GM11168 (cell line): ENCODE measurements around the gene PRKCSH.
"Not testable (repeated sequence)": the region's sequence is repeated elsewhere in the genome, so short reads cannot be mapped to it uniquely, and the experiment has no call there.

Source experiments
- in situ Hi-C: fragments of 300-500 bp; cut with MboI; formaldehyde crosslinking; loops from one replicate; pipeline ENCODE4 v1.12.0; 2022; ENCODE audit warnings: low sequenced_read_pairs; ENCODE audit not compliant: unreplicated experiment

The PRKCSH gene, protein sequence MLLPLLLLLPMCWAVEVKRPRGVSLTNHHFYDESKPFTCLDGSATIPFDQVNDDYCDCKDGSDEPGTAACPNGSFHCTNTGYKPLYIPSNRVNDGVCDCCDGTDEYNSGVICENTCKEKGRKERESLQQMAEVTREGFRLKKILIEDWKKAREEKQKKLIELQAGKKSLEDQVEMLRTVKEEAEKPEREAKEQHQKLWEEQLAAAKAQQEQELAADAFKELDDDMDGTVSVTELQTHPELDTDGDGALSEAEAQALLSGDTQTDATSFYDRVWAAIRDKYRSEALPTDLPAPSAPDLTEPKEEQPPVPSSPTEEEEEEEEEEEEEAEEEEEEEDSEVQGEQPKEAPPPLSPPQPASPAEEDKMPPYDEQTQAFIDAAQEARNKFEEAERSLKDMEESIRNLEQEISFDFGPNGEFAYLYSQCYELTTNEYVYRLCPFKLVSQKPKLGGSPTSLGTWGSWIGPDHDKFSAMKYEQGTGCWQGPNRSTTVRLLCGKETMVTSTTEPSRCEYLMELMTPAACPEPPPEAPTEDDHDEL

DNA sequence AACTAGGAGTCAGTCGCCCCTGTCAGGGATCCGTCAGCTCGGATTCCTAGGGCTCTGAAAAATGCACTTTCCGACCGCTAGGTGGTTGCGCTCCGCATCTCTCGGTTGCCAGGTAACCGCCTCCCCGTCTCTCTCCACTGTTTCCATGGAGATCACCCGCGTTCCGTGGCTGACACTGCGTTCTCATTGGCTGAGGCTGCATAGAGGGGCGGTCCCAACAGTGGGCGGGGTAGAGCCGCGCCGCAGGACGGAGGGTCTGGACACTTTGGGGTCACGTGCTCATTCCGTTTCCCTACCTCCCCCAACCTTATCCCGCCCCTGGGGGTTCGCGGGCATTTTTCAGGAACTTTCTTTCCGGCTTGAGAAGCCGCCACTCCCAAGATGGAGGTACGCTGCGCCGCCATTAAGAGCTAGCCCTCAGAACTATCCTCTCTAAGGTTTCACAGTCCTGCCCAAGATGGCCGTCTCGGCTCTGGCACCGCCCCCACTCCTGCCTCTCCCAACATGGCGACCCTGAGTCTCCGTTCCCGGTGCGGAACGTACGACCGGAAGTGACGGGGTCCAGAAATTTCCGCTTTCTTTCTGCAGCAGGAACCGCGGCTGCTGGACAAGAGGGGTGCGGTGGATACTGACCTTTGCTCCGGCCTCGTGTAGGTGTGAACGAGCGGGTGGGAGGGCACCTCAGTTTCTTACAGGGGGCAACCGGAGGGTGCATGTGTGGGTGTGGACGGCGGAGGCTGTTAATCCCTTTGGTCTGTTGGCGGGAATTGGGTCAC lies at the start of gene PRKCSH, which contains the start of gene ODAD3:
TSS of gene PRKCSH (plus strand) at position 579 of the 776 bp plus-strand sequence. CDS start 483 bp downstream, outside the sequence.
TSS of gene ODAD3 (minus strand) at position 65 of the 776 bp plus-strand sequence. CDS start 105 bp downstream, outside the sequence.
- in situ Hi-C loops = no loop called here

DNA sequence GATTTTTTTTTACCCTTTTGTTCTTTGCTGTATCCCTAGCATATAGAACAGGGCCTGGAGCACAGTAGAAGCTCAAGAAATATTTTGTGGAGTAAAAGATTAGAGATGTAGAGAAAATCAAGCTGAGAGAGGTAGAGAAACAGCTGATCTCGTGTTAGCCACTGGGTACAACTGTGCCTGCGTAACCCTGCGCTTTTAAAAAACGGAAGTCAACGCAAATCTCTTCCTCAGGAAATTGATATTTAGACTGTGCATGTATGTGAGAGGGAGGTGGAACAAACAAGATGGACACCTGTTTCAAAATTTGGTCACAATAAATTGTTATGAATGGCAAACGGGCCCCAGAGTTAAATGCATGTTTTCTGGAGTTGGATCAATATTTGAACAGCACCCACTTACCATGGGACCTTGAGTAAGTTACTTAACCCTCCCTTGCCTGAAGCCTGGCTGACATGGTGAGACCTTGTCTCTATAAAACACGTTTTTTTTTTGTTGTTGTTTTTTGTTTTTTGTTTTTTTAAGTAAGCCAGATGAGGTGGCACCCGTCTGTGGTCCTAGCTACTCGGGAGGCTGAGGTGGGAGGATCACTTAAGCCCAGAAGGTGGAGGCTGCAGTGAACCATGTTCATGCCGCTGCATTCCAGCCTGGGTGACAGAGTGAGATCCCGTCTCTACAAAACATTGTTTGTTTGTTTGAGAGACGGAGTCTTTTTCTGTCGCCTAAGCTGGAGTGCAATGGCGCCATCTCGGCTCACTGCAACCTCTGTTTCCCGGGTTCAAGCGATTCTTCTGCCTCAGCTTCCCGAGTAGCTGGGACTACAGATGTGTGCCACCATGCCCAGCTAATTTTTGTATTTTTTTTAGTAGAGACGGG lies 48.0 kb upstream of the PRKCSH start:
- in situ Hi-C loops = no loop called here

DNA sequence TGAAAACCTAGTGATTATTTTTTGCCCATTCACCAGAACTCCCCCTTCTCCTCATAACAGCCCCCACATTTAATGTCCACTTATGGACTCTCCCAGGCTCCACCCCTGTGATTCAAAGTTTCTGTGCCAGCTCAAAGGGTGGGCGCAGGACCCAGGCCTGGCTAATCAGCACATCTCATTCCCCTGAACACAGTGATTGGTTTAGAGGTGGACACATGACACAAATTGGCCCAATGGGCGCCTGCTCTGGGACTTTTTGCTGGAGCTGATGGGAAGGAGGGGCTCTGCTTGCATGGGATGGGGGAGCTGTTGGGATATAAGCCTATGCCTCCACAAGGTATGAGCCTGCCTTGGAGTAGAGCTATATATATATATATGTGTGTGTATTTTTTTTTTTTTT lies 45.1 kb upstream of the PRKCSH start:
- in situ Hi-C loops = no loop called here

DNA sequence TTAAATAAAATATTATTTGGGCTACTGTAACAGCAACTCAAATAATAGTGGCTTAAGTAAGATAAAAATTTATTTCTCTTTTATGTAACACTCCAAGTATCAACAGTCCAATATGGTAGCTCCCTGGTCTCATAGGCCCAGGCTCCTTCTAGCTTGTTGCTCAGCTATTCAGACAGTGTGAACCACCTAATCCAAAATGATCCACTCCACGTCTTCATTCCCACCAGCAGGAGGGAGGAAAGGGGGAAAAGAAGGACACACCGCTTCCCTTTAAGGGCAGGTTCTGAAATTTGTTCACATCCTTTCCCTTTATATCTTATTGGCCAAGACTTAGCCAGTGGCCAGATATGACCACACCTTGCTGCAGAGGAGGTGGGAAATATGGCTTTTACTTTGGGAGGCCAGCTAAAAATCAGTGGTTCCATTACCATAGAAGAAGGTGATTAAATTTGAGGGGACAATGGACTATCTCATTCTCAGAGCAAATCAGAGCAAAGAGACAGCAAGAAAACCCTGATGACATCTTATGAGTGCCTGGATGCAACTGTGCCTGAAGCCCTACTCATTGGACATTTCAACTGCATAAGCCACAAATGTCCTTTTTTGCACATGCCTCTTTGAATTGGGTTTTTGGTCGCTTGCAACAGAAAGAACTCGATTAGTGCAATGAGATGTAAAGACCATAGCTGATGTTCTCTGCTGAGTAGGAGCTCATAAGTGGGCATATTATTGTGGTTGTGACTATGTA lies 44.3 kb upstream of the PRKCSH start:
- in situ Hi-C loops = no loop called here

DNA sequence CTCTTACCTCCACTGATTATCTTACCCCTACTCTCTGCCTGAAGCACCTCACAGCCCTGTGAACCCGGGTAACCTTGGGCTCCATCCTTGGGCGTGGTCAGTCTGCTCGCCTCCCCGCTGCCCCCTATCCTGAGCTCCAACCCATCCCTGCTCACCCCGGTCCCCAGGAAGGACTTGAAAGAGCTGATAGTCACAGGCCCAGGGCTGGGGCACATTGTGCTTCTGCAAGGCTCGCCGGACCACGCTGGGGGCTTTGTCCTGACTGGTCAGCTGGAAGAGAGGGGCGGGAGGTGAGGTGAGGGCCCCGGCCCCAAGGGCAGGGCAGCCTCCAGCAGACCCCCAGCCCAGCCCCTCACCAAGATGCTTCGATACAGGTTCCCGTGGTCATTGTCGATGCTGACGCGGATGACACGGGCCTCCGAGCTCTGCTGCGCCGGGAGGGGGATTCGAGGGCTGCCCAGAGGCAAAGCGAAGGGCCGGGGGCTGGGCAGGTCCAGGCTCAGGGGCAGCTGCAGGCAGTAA lies 38.3 kb upstream of the PRKCSH start:
- in situ Hi-C loops = no loop called here

DNA sequence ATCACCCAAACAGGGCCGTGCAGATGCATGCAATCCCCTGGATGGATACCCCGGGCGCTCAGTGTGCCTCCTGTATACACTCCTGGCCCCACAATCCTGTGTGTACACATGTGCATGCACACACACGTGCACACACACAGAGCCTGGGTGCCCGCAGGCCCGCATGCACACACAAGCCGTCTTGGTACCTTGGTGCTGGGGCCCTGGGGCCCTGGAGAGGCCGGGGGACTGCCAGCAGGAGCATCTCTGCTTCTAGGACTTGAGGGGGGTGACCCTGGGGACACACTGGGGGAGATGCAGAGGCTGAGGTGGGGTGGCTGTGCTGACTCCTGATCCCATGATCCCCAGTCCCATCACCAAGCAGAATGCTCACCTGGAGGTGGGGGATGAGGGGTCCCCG lies 35.8 kb upstream of the PRKCSH start:
- in situ Hi-C loops = no loop called here

DNA sequence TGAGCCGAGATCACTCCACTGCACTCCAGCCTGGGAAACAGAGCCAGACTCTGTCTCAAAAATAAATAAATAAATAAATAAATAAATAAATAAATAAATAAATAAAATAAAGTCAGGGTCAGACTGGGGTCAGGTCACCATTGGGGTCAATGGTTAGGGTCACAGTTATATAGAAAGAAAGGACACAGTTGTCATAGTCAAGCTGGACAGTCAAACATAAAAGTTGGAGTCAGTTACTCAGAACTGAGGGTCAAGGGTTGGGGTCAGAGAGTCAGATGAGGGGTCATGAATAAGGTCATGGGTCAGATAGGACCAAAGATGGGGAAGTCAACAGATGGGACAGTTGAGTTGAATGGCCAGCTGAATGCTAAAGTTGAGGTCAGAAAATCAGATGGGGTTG lies 34.6 kb upstream of the PRKCSH start:
- in situ Hi-C loops = no loop called here

DNA sequence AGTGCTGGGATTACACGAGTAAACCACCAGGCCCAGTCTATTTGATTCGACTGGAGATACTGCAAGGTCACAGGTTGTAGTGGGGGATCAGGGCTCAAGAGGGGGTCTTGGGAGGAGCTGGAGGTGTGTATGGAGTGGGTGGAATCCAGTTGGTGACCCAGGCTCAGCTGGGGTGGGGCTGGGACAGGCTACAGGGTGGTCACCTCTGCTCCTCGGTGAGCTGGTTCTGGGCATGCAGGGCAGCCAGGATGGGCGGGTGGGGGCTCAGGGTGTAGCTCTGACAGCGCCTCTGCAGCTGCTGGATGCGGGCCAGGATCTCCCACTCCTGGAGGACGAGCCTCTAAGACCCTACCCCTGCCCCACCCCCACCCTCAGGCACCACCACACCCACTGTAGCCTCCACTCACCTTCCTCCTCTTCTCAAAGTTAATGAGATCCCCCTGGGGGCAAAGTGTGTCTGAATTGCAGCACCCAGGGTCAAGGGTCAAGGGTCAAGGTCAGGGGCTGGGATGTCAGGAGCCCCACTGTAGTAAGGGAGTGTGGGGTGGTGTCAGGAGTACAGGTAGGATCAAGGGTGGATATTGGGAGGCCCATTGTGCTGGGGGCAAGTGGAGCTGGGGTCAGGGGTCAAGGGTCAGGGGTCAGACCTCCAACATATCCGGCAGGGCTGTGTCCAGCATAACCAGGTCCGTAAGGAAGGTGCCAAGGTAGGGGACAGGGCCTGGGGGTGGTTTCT lies 33.5 kb upstream of the PRKCSH start:
- in situ Hi-C loops = no loop called here

DNA sequence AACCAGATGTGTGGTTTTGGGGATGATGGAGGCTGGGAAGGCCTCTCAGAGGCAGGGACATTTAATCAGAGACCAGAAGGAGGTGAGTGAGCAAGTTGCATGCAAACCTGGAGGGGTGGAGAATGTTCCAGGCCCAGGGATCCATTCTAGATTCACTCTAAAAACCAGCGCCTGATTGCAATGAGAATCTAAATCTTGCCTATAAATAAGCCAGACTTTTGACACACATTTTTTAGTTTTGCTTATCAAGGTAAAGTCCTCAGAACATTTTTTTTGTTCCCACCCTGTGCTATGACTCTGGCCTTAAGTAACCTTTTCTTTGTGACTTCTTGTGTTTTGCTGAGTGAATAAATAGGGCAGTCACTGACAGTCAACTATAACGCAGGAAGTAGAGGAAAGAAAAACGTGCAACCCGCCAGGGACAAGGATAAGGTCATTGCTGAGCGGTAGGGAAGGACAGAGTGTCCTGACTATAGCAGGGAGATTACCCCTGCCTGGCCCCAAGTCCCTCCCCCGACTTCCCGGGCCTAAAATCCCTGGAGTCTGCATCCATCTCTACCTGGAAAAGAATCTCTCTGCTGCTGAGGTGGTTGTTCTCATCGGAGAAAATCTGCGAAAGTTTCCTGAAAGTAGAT lies 30.7 kb upstream of the PRKCSH start:
- in situ Hi-C loops = no loop called here

DNA sequence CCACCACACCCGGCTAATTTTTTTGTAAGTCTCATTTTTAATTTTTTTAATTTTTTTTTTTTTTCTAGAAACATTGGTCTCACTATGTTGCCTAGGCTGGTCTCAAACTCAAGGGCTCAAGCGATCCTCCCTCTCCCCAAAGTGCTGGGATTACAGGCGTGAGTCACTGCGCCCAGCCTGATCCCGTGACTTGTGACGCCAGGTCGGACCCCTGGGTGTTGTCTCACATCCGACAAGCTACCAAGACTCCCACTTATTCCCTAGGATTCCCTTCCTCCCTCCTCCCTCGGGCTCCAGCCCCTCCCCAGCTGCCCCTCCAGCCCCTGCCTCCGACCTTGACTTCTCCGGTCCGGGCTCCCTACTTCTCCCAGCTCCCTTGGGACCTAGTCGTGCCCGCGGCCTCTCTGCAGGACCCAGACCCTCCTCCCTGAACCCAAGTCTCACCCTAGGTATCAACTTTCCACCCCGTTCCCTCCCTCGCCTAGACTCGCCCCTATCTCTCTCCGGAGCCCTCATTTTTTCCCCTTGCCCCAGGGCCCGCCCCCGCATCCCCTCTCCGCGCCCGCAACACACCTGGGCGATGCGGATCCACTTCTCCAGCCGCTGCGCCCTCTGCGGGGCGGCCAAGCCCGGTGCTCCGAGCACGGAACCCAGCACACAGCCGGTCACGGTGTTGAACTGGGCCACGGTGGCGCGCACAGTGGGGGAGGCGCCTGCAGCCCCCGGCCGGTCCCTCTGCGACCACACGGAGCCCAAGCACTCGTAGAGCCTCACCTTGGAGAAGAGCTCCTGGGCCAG lies 29.4 kb upstream of the PRKCSH start:
- in situ Hi-C loops = no loop called here

DNA sequence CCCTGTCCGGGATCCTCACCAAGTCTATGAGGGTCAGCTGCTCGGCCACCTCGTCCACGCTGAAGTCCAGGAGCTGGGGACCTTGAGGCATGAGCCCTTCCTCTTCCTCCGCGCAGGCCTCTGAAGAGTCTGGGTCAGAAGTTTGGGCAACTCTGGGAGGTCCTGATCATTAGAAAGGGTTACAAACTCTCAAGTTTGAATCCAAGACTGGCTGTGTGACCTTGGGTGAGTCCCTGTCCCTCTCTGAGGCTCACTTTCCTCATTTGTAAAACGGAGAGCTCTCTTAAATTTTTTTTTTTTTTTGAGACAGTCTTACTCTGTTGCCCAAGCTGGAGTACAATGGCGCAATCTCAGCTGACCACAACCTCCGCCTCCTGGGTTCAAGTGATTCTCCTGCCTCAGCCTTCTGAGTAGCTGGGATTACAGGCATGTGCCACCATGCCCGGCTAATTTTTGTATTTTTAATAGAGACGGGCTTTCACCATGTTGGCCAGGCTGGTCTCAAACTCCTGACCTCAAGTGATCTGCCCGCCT lies 28.7 kb upstream of the PRKCSH start:
- in situ Hi-C loops = not testable (repeated sequence)

DNA sequence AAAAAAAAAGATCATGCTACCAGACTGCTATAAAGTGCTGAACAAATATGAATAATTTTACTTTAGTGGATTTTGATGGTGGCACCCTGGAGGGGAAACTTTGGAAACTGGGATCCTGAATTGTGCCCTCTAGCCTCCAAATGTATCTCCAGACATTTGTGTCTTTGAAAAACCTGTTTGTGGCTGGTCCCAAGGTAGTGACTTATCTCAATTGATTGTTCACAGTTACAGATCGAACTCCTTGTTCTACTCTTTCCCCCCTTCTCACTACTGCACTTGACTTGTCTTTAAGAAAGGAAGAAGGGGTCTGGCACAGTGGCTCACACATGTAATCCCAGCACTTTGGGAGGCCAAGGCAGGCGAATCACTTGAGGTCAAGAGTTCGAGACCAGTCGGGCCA lies 26.8 kb upstream of the PRKCSH start:
- in situ Hi-C loops = no loop called here

DNA sequence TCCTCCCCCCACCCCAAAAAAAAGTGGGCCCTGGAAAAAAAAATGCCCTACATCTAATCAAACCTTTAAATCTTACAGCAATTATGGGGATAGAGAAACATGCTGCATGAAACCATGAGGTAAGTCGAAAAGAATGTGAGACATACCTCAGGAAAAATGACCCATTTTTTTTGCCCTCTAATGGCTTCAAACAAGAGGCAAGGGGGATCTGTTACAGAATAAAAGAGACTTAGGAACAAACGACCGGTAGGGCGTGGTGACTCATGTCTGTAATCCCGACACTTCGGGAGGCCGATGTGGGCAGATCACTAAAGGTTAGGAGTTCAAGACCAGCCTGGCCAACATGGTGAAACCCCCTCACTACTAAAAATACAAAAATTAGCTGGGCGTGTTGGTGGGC lies 24.8 kb upstream of the PRKCSH start:
- in situ Hi-C loops = no loop called here

DNA sequence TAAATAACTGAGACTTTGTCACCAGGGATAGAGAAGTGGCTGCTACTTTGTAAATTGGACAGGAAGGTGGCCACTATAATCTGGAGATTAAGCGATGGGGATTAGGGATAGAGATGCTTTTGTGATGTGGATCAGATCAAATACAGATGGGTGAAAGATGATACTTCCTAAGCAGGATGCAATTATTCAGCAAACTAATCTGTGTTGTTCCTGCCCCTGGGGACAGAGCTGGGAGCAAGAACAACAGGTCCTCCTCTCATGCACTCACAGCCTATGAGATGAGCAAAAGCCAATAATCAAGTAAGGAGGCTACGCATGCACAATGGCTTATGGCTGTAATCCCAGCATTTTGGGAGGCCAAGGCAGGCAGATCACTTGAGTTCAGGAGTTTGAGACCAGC lies 20.9 kb upstream of the PRKCSH start:
- in situ Hi-C loops = no loop called here

DNA sequence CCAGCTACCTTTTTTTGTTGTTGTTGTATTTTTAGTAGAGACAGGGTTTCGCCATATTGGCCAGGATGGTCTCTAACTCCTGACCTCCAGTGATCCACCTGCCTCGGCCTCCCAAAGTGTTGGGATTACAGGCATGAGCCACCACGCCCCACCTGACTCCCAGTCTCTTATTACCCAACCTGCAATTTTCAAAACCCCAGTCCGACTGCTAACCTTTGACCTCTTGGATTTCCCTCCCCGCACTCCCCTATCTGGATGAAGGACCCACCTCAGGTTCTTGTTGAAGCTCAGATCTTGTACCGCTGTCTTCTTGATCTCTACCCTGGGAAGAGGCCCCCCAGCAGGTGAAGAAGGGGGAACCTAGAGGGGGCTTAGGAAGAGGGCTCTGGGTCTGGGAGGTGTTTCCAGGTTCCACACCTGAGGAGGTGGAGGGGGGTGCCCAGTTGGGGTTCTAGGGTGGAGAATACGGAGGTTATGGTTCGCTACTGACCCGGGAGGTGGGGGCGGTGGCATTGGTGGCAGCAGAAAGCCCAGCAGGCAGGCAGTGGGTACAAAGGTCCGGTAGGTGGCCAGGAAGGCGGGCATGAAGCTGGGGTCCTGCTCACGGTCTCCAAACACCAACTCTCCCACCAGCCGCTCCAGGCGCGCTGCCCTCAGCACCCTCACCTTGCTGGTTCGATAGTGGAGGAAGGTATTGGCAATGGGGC lies 18.9 kb upstream of the PRKCSH start:
- in situ Hi-C loops = no loop called here

DNA sequence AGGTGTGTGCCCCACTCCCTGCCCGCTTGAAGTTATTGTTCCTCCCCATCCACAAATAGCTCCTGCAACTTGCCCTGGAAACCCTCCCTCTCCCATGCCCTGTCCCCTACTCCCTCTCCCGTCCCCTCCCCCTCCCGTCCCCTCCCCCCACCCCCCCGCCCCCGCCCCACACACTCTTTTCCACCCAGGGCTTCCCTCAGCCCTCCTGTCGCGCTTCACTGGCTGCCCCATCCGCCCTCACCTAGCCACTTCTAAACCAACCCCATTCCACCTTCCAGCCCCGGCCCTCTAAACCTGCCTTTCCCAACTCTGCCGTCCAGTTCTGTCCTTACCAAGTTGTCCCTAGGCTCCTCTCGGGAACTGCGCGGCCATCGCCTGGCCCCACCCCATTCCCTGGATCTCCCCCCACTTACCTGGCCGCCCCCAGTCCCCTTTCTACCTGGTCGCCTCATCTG lies 17.3 kb upstream of the PRKCSH start:
- in situ Hi-C loops = no loop called here
